ENCODE results near the gene FANCM.
"Not testable (repeated sequence)": the region's sequence is repeated elsewhere in the genome, so short reads cannot be mapped to it uniquely, and the experiment has no call there.

Gene FANCM

GRCh38 chr14:45144658-45145057, 8.9 kb downstream of the FANCM start:
- no peak for DNase-seq (ENCODE audit: low read depth)

- no peak for DNase-seq (ENCODE audit: low read depth)
Measured at GRCh38 chr14:45145214-45145613, 9.5 kb downstream of the FANCM start.

GRCh38 chr14:45149602-45150001, 13.9 kb downstream of the FANCM start:
- no peak for DNase-seq (ENCODE audit: low read depth)

- DNase-seq (ENCODE audit: low read depth) = no peak
Measured at GRCh38 chr14:45150386-45150890, 14.7 kb downstream of the FANCM start.

GRCh38 chr14:45156067-45156466, 20.3 kb downstream of the FANCM start:
- DNase-seq (ENCODE audit: low read depth) = no peak

GRCh38 chr14:45169906-45170305, 34.2 kb downstream of the FANCM start:
- no peak for DNase-seq (ENCODE audit: low read depth)

- DNase-seq (ENCODE audit: low read depth) = peak; percentile 39
Measured at GRCh38 chr14:45177076-45177475, 41.3 kb downstream of the FANCM start.

GRCh38 chr14:45181329-45181728, 45.6 kb downstream of the FANCM start:
- DNase-seq (ENCODE audit: low read depth) = no peak

GRCh38 chr14:45181806-45182205, 46.1 kb downstream of the FANCM start:
- DNase-seq (ENCODE audit: low read depth) = no peak

GRCh38 chr14:45185100-45185814, 49.5 kb downstream of the FANCM start:
- DNase-seq (ENCODE audit: low read depth) = peak; percentile 10

- DNase-seq (ENCODE audit: low read depth) = no peak
Measured at GRCh38 chr14:45194964-45195363, 59.2 kb downstream of the FANCM start.

- no peak for DNase-seq (ENCODE audit: low read depth)
Measured at GRCh38 chr14:45198551-45198950, 62.8 kb downstream of the FANCM start.

GRCh38 chr14:45199230-45199629, 63.5 kb downstream of the FANCM start:
- DNase-seq (ENCODE audit: low read depth) = peak; percentile 53

GRCh38 chr14:45201905-45202304, 66.2 kb downstream of the FANCM start:
- no peak for DNase-seq (ENCODE audit: low read depth)

- no peak for DNase-seq (ENCODE audit: low read depth)
Measured at GRCh38 chr14:45204241-45204640, 68.5 kb downstream of the FANCM start.

GRCh38 chr14:45210159-45210558, 74.4 kb downstream of the FANCM start:
- DNase-seq (ENCODE audit: low read depth) = no peak

- DNase-seq (ENCODE audit: low read depth) = no peak
Measured at GRCh38 chr14:45211295-45211694, 75.6 kb downstream of the FANCM start.

GRCh38 chr14:45212231-45212630, 76.5 kb downstream of the FANCM start:
- DNase-seq (ENCODE audit: low read depth) = no peak

GRCh38 chr14:45213716-45214115, 78.0 kb downstream of the FANCM start:
- DNase-seq (ENCODE audit: low read depth) = not testable (repeated sequence)

- not testable (repeated sequence) for DNase-seq (ENCODE audit: low read depth)
Measured at GRCh38 chr14:45214341-45214740, 78.6 kb downstream of the FANCM start.

GRCh38 chr14:45222485-45223262, 86.9 kb downstream of the FANCM start:
- DNase-seq (ENCODE audit: low read depth) = no peak

- DNase-seq (ENCODE audit: low read depth) = no peak
Measured at GRCh38 chr14:45227566-45227965, 91.8 kb downstream of the FANCM start.

GRCh38 chr14:45238988-45239387, 103.3 kb downstream of the FANCM start:
- no peak for DNase-seq (ENCODE audit: low read depth)

Data from stromal cell of bone marrow (primary cell).